Lung (tissue), 12 donors: ENCODE results near the gene PHKB. TPM values are rescaled to one million over a fixed set of nuclear protein-coding genes. Genes with fewer than 3 reads are reported as not detected.

Experiments
- ATAC-seq: fragments of 200-7000 bp; cut with Tn5 transposase; one replicate; pipeline ENCODE4 v1.9.1; 2020; ENCODE audit warnings: moderate number of reproducible peaks; ENCODE audit not compliant: insufficient read depth, low FRiP score
- DNase-seq, 3 donors: peaks; one replicate each; pipeline ENCODE4 v3.0.0-alpha.2; 2013 to 2017
- H3K27ac ChIP-seq, 2 donors: one replicate each; pipeline ENCODE4 v1.5.1; 2013; ENCODE audit warnings: mild to moderate bottlenecking in 2 of 2, moderate library complexity in 2 of 2, control low read depth in 1 of 2, inconsistent platforms in 1 of 2, low read depth in 1 of 2, low read length in 1 of 2
- H3K27me3 ChIP-seq, 3 donors: one replicate each; pipeline ENCODE4 v1.5.1; 2013; ENCODE audit warnings: low read length in 2 of 3; ENCODE audit not compliant: control insufficient read depth in 3 of 3, insufficient read depth in 3 of 3
- H3K36me3 ChIP-seq, 4 donors: one replicate each; pipeline ENCODE4 v1.5.1; 2013; ENCODE audit warnings: low read length in 4 of 4, mild to moderate bottlenecking in 1 of 4, moderate library complexity in 1 of 4; ENCODE audit not compliant: control insufficient read depth in 4 of 4, insufficient read depth in 4 of 4
- H3K4me1 ChIP-seq, 5 donors: one replicate each; pipeline ENCODE4 v1.5.1; 2013; ENCODE audit warnings: low read length in 5 of 5, mild to moderate bottlenecking in 2 of 5, moderate library complexity in 1 of 5; ENCODE audit not compliant: control insufficient read depth in 5 of 5, insufficient read depth in 5 of 5
- H3K4me3 ChIP-seq: one replicate; pipeline ENCODE4 v1.5.1; 2013; ENCODE audit warnings: mild to moderate bottlenecking, control low read depth, moderate library complexity
- H3K9ac ChIP-seq, 2 donors: one replicate each; pipeline ENCODE4 v1.5.1; 2013; ENCODE audit warnings: low read length in 2 of 2, control low read depth in 1 of 2; ENCODE audit not compliant: insufficient read depth in 1 of 2
- H3K9me3 ChIP-seq, 4 donors: one replicate each; pipeline ENCODE4 v1.5.1; 2013; ENCODE audit warnings: low read length in 3 of 4, mild to moderate bottlenecking in 1 of 4, moderate library complexity in 1 of 4; ENCODE audit not compliant: control insufficient read depth in 4 of 4, insufficient read depth in 3 of 4
- CTCF ChIP-seq: IDR thresholded peaks from 2 replicates; pipeline ENCODE4 v1.5.1; 2012; ENCODE audit warnings: mild to moderate bottlenecking; ENCODE audit errors: control extremely low read depth, extremely low read depth
- WGBS, 2 donors: extraction: QIAGEN DNeasy Blood & Tissue Kit; methylation state at CpG; one replicate each; pipeline ENCODE4 v1.1.7; 2013; 5-methylcytosine and 5-hydroxymethylcytosine counted together
- polyA plus RNA-seq, 2 donors: library from polyadenylated mRNA; stranded (reverse); fragments of 200-250 nt; gene quantifications; one replicate each; pipeline ENCODE4 v1.2.1, GENCODE V29; 2013
- total RNA-seq, 2 donors: library from RNA; depleted of rRNA in 1 of 2; stranded (reverse); fragments of >200 nt in 1 of 2; gene quantifications; one replicate each; pipeline ENCODE4 v1.2.1, GENCODE V29; 2014 to 2021
- donor health status: control.
- donor health status: control.
- donor health status: Bipolar disorder and iron deficiency.
- donor health status: healthy.
- donor health status: DM: yes; HTN: yes; CAD: no.

PHKB gene
- total and polyA plus RNA-seq, 4 donors: 21.2 to 134 (median 49.6) TPM

GRCh38 chr16:47562366-47562765 lies 101.2 kb downstream of the PHKB start:
- Histone ChIP-seq H3K4me1 (peaks cover 0 to 6% (median 0%) of the 10 kb centered on the region in 5 donors), H3K36me3 (peaks cover 0 to 4% (median under 1%) of the 10 kb centered on the region in 4 donors), H3K9me3 (peaks cover 0 to 1% (median 0%) of the 10 kb centered on the region in 4 donors), H3K27ac (no peak overlapping the region), H3K9ac (no peak overlapping the region), H3K4me3 (no peak overlapping the region), H3K27me3 (no peaks in the 10 kb centered on the region)
- no peak for ATAC-seq
- no peak for TF ChIP-seq CTCF
- no peak for DNase-seq

GRCh38 chr16:47565454-47565853 lies 104.3 kb downstream of the PHKB start:
- ATAC-seq (no peak), DNase-seq (peak in 2 of 3 donors; percentile 5 to 10)
- Histone ChIP-seq H3K4me3 (no peak overlapping the region), H3K9me3 (no peaks in the 10 kb centered on the region), H3K9ac (no peak overlapping the region), H3K36me3 (peaks cover 0 to 4% (median 0%) of the 10 kb centered on the region in 4 donors), H3K4me1 (peaks cover 0 to 6% (median 0%) of the 10 kb centered on the region in 5 donors), H3K27me3 (no peaks in the 10 kb centered on the region), H3K27ac (peak overlapping the region in 1 of 2 donors; percentile 52)
- WGBS, 2 donors: 15 to 37% methylated on average over 6 of the region's 6 CpGs
- TF ChIP-seq CTCF: no peak

- H3K36me3 ChIP-seq: peaks cover 0 to 11% (median 2%) of the 10 kb centered on the region in 4 donors
- ATAC-seq (no peak), DNase-seq (no peak)
- H3K27me3 ChIP-seq: no peaks in the 10 kb centered on the region
- no peak overlapping the region for H3K27ac ChIP-seq
- no peak for TF ChIP-seq CTCF
- WGBS, 2 donors: 89 to 93% methylated on average over 2 of the region's 2 CpGs
- H3K9ac ChIP-seq: no peak overlapping the region
- peaks cover 0 to 6% (median 0%) of the 10 kb centered on the region in 5 donors for H3K4me1 ChIP-seq
- H3K9me3 ChIP-seq: no peaks in the 10 kb centered on the region
- no peak overlapping the region for H3K4me3 ChIP-seq
Measured at GRCh38 chr16:47567321-47567720, 106.2 kb downstream of the PHKB start.

GRCh38 chr16:47568351-47568750 lies 107.2 kb downstream of the PHKB start:
- Histone ChIP-seq H3K27me3 (no peaks in the 10 kb centered on the region), H3K9ac (no peak overlapping the region), H3K27ac (no peak overlapping the region), H3K9me3 (no peaks in the 10 kb centered on the region), H3K36me3 (peaks cover 0 to 11% (median 3%) of the 10 kb centered on the region in 4 donors), H3K4me3 (no peak overlapping the region), H3K4me1 (peaks cover 0 to 6% (median 0%) of the 10 kb centered on the region in 5 donors)
- DNase-seq (no peak), ATAC-seq (no peak)
- 92 to 98% methylated on average over 1 of the region's 1 CpG for WGBS, 2 donors
- TF ChIP-seq CTCF: no peak
